ENCODE results near the gene LMTK2.
A peak's percentile ranks its signal among the peaks of the same experiment; 100 is the strongest.

The LMTK2 gene

DNA sequence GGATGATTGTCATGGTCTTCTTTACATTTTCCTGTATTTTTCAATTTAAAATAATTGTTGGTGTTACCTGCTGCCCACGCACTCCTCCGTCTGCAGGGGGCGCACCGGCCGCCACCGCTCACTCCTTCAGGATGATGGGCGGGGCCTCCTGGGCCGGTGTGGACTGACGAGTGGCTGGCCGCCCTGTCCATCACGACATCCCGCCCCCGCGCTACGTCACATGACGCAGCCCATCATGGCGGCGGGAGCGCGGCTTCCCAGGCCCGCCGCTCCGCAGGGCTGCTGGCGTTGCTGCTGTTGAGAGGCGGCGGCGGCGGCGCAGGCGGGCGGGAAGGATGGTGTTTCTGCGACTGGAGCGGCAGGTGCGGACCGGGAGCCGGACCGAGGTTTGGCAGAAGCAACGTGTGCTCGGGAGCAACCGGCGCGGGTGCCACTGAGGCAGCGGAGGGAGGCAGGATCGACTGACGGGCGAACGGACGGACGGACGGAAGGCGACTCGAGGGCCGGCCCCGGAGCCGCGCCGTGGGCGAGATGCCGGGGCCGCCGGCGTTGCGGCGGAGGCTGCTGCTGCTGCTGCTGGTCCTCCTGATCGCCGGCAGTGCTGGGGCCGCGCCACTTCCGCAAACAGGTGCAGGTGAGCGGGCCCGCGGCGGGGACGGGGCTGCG, at the start of gene LMTK2:
LMTK2 (plus strand) TSS at position 216 of the 666 bp plus-strand sequence; CDS start at position 532, 316 bp downstream.
- peaks cover 2% of the 10 kb centered on the region for H3K9me3 Mint-ChIP-seq
- H3K4me3 Mint-ChIP-seq, result peak within 1 kb of the TSS; percentile 100
- DNase-seq, result peak; percentile 100
- peaks cover 5% of the 10 kb centered on the region for H3K36me3 Mint-ChIP-seq (ENCODE audit: low read depth)
- peaks cover 44% of the 10 kb centered on the region for H3K4me1 Mint-ChIP-seq (ENCODE audit: low read depth)
- peaks cover 11% of the 10 kb centered on the region for H3K27me3 Mint-ChIP-seq
- peak within 1 kb of the TSS; percentile 99 for H3K27ac Mint-ChIP-seq

GRCh38 chr7:98057157-98057556, 49.5 kb upstream of the LMTK2 start:
- no peak overlapping the region for H3K27ac Mint-ChIP-seq
- no peak overlapping the region for H3K4me3 Mint-ChIP-seq

DNA sequence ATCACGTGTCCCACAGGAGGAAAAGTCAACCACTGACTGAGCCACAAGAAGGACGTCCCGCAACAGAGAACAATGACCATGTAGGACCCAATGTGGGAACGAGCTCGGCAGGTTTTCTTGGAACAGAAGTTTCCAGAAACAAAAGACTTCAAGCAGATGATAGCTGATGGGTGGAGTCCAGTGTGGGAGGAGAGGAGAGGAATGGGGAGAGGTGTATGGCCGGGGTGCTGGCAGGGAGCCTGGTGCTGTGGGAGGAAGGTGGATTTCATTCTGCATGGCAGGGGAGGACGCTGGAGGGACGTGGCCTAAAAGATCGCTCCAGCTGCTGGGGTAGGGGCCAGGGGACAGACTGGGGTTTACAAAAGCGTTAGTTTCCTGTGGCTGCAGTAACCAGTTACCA, 48.5 kb upstream of the LMTK2 start:
- no peak overlapping the region for H3K27ac Mint-ChIP-seq
- H3K4me3 Mint-ChIP-seq, result no peak overlapping the region
- H3K36me3 Mint-ChIP-seq (ENCODE audit: low read depth), result no peaks in the 10 kb centered on the region
- no peak for DNase-seq
- H3K27me3 Mint-ChIP-seq, result peaks cover 16% of the 10 kb centered on the region
- no peaks in the 10 kb centered on the region for H3K4me1 Mint-ChIP-seq (ENCODE audit: low read depth)
- no peaks in the 10 kb centered on the region for H3K9me3 Mint-ChIP-seq

More at GRCh38 chr7:98057157-98057556, 49.5 kb upstream of the LMTK2 start:
- no peaks in the 10 kb centered on the region for H3K4me1 Mint-ChIP-seq (ENCODE audit: low read depth)
- H3K36me3 Mint-ChIP-seq (ENCODE audit: low read depth), result no peaks in the 10 kb centered on the region
- H3K9me3 Mint-ChIP-seq, result no peaks in the 10 kb centered on the region
- H3K27me3 Mint-ChIP-seq, result peaks cover 11% of the 10 kb centered on the region
- DNase-seq, result no peak

- Mint-ChIP-seq H3K27ac (no peak overlapping the region), H3K4me3 (no peak overlapping the region), H3K36me3 (ENCODE audit: low read depth) (no peaks in the 10 kb centered on the region), H3K4me1 (ENCODE audit: low read depth) (no peaks in the 10 kb centered on the region), H3K27me3 (peaks cover 26% of the 10 kb centered on the region), H3K9me3 (no peaks in the 10 kb centered on the region)
- no peak for DNase-seq
Measured at GRCh38 chr7:98064233-98064632, 42.4 kb upstream of the LMTK2 start.

DNA sequence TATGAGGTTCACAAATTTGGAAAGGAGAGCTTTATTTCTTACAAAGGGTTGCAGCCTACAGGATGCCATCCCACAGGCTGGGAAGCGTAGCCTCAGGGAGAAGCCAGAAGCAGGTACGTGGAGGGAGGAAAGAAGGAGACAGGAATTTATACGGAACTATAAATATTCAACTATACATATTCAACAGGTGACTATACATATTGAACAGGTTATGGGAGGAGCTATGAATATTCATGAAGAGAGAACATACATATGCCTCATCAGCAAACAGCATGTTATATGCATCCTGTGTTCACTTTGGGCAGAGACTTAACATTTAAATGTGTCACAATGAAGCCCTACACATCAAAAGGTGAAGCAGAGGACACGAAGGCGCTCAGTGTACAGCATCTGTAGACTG, 40.5 kb upstream of the LMTK2 start:
- no peak overlapping the region for H3K27ac Mint-ChIP-seq
- H3K36me3 Mint-ChIP-seq (ENCODE audit: low read depth), result no peaks in the 10 kb centered on the region

GRCh38 chr7:98066934-98067507, 39.6 kb upstream of the LMTK2 start:
- Mint-ChIP-seq H3K27ac (no peak overlapping the region), H3K4me1 (ENCODE audit: low read depth) (no peaks in the 10 kb centered on the region), H3K4me3 (no peak overlapping the region), H3K27me3 (peaks cover 27% of the 10 kb centered on the region), H3K9me3 (no peaks in the 10 kb centered on the region), H3K36me3 (ENCODE audit: low read depth) (no peaks in the 10 kb centered on the region)
- no peak for DNase-seq

More for the DNA sequence above, 40.5 kb upstream of the LMTK2 start:
- no peaks in the 10 kb centered on the region for H3K4me1 Mint-ChIP-seq (ENCODE audit: low read depth)
- no peaks in the 10 kb centered on the region for H3K9me3 Mint-ChIP-seq
- H3K27me3 Mint-ChIP-seq, result peaks cover 27% of the 10 kb centered on the region
- DNase-seq, result no peak
- H3K4me3 Mint-ChIP-seq, result no peak overlapping the region

- no peaks in the 10 kb centered on the region for H3K4me1 Mint-ChIP-seq (ENCODE audit: low read depth)
- no peak overlapping the region for H3K4me3 Mint-ChIP-seq
- no peak for DNase-seq
- H3K27me3 Mint-ChIP-seq, result peaks cover 12% of the 10 kb centered on the region
- H3K36me3 Mint-ChIP-seq (ENCODE audit: low read depth), result no peaks in the 10 kb centered on the region
- H3K27ac Mint-ChIP-seq, result no peak overlapping the region
- no peaks in the 10 kb centered on the region for H3K9me3 Mint-ChIP-seq
Measured at GRCh38 chr7:98073047-98073446, 33.6 kb upstream of the LMTK2 start.

DNA sequence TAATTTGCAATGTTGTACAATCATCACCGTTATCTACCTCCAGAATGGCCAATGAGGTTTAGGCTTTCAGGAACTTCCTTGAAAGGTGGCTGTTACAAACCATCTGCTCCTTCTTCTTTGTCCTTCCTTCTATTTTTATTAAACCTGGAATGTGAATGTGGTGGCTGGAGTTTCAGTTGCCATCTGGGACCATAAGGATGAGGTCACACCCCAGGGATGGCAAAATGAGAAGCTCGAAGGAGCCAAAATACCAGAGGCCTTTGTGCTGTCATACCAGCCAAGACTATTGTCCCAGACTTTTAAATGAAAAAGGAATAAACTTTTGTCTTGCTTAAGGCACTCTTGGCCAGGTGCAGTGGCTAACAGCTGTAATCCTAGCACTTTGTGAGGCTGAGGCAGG, 30.9 kb upstream of the LMTK2 start:
- no peak overlapping the region for H3K27ac Mint-ChIP-seq
- no peaks in the 10 kb centered on the region for H3K4me1 Mint-ChIP-seq (ENCODE audit: low read depth)
- no peaks in the 10 kb centered on the region for H3K36me3 Mint-ChIP-seq (ENCODE audit: low read depth)
- no peak for DNase-seq
- no peak overlapping the region for H3K4me3 Mint-ChIP-seq
- peaks cover 4% of the 10 kb centered on the region for H3K27me3 Mint-ChIP-seq
- no peaks in the 10 kb centered on the region for H3K9me3 Mint-ChIP-seq

DNA sequence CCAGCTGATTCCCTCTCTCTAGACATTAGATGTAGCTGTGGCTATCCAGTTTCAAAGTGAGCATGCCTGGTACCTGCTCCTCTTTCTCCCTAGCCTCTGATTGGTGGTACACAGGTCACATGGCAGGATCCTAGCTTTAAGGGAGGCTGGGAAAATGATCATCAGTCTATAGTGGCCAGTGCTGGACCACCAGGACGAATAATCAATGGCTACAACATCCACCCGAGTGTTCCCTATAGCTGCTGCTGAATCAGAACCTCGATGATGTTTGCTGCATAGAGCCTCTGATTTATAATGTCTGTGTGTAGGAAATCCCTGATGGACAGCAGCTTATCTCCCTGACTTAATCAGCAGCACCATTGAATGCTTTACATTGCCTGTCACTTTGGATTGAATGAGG, 28.9 kb upstream of the LMTK2 start:
- no peaks in the 10 kb centered on the region for H3K36me3 Mint-ChIP-seq (ENCODE audit: low read depth)
- H3K4me1 Mint-ChIP-seq (ENCODE audit: low read depth), result no peaks in the 10 kb centered on the region
- no peak overlapping the region for H3K4me3 Mint-ChIP-seq
- no peak overlapping the region for H3K27ac Mint-ChIP-seq
- H3K27me3 Mint-ChIP-seq, result peaks cover 4% of the 10 kb centered on the region
- no peaks in the 10 kb centered on the region for H3K9me3 Mint-ChIP-seq
- DNase-seq, result no peak

GRCh38 chr7:98078197-98078870, 28.3 kb upstream of the LMTK2 start:
- Mint-ChIP-seq H3K27ac (no peak overlapping the region), H3K27me3 (peaks cover 4% of the 10 kb centered on the region), H3K4me3 (no peak overlapping the region), H3K4me1 (ENCODE audit: low read depth) (no peaks in the 10 kb centered on the region), H3K36me3 (ENCODE audit: low read depth) (no peaks in the 10 kb centered on the region), H3K9me3 (no peaks in the 10 kb centered on the region)
- no peak for DNase-seq

DNA sequence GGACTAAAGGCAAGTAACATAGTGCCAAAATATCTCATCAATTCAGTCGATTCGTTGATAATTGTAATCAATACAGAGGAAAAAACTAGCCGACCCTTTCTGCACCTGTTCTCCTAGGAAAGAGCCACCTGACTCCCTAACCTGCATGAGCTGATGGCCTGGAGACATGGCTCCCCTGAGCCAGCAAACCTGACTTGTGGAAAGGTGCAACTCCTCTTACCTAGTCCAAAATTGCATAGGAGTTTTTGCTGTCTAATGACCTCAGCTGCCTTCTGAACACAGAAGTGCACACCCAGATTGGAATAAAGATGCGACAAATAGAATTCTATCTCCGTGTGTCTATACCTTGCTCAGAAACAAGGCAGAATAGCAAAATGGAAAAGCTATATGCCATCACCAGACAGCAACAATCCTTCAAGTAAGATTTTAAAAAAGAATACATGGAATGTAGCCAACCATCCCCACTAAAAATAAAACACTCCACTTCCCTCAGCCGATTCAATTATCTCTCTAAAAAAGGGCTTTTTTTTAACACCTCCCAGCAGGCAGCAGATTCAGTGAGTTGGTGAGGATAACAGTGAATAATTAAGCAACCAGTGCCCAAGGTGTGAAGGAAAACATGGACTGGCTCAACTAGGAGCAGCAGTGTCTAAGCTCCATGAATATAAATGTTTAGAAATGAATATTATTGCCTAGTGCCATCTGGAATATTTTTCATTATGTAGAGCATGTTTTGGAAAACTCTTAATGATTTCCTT, 26.6 kb upstream of the LMTK2 start:
- no peak for DNase-seq
- Mint-ChIP-seq H3K4me1 (ENCODE audit: low read depth) (no peaks in the 10 kb centered on the region), H3K36me3 (ENCODE audit: low read depth) (no peaks in the 10 kb centered on the region), H3K27me3 (peaks cover 4% of the 10 kb centered on the region), H3K9me3 (no peaks in the 10 kb centered on the region), H3K4me3 (no peak overlapping the region), H3K27ac (no peak overlapping the region)

- no peak overlapping the region for H3K4me3 Mint-ChIP-seq
- H3K27me3 Mint-ChIP-seq, result peaks cover 4% of the 10 kb centered on the region
- H3K4me1 Mint-ChIP-seq (ENCODE audit: low read depth), result no peaks in the 10 kb centered on the region
- no peaks in the 10 kb centered on the region for H3K36me3 Mint-ChIP-seq (ENCODE audit: low read depth)
- H3K9me3 Mint-ChIP-seq, result no peaks in the 10 kb centered on the region
- no peak for DNase-seq
- no peak overlapping the region for H3K27ac Mint-ChIP-seq
Measured at GRCh38 chr7:98081319-98081718, 25.3 kb upstream of the LMTK2 start.

DNA sequence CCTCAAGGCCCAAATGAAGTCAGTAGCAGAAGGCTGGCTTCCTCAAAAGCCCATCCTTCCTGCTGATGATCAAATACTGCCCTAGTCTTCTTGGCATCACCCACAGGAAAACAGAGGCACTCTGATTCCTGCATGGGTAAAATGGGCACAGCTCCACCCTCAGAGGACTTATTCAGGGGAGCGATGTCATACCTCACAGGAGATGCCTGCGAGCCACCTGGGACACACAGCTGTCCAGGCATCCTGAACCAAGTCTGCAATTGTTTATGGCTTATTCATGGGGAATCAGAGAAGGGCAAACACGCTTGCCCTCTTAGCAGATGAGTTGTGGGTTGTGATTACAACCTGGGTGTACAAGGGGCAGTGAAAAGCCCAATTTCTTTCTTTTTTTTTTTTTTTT, 22.0 kb upstream of the LMTK2 start:
- Mint-ChIP-seq H3K36me3 (ENCODE audit: low read depth) (no peaks in the 10 kb centered on the region), H3K27me3 (no peaks in the 10 kb centered on the region), H3K4me1 (ENCODE audit: low read depth) (no peaks in the 10 kb centered on the region), H3K4me3 (no peak overlapping the region), H3K9me3 (no peaks in the 10 kb centered on the region), H3K27ac (no peak overlapping the region)
- no peak for DNase-seq

GRCh38 chr7:98085674-98086073, 21.0 kb upstream of the LMTK2 start:
- no peaks in the 10 kb centered on the region for H3K36me3 Mint-ChIP-seq (ENCODE audit: low read depth)
- H3K9me3 Mint-ChIP-seq, result no peaks in the 10 kb centered on the region
- no peaks in the 10 kb centered on the region for H3K27me3 Mint-ChIP-seq
- no peak for DNase-seq
- no peak overlapping the region for H3K4me3 Mint-ChIP-seq
- no peak overlapping the region for H3K27ac Mint-ChIP-seq
- H3K4me1 Mint-ChIP-seq (ENCODE audit: low read depth), result no peaks in the 10 kb centered on the region

All from activated T-cell treated with anti-CD3 and anti-CD28 coated beads, Interleukin-2, amount 50 U/mL, for 24 hours (primary cell).